Neuron (in vitro differentiated cells): Measurements from ENCODE around the gene NDFIP2.
"Not testable (repeated sequence)": the region's sequence is repeated elsewhere in the genome, so short reads cannot be mapped to it uniquely, and the experiment has no call there.

ENCODE experiments used
- H2AFZ ChIP-seq: one replicate; pipeline ENCODE4 v1.6.1; 2013; ENCODE audit warnings: low read depth, mild to moderate bottlenecking, inconsistent platforms, low read length, moderate library complexity
- H3K27me3 ChIP-seq: one replicate; pipeline ENCODE4 v1.6.1; 2013; ENCODE audit warnings: low read length; ENCODE audit not compliant: insufficient read depth
- H3K36me3 ChIP-seq: one replicate; pipeline ENCODE4 v1.6.1; 2013; ENCODE audit warnings: low read length; ENCODE audit not compliant: insufficient read depth
- H3K4me1 ChIP-seq: one replicate; pipeline ENCODE4 v1.6.1; 2013; ENCODE audit warnings: low read length; ENCODE audit not compliant: insufficient read depth
- H3K4me3 ChIP-seq: 2 replicates; pipeline ENCODE4 v1.5.1; 2013; ENCODE audit warnings: mild to moderate bottlenecking, low read length, moderate library complexity
- H3K9me3 ChIP-seq: one replicate; pipeline ENCODE4 v1.6.1; 2013; ENCODE audit warnings: low read length

Gene NDFIP2

DNA sequence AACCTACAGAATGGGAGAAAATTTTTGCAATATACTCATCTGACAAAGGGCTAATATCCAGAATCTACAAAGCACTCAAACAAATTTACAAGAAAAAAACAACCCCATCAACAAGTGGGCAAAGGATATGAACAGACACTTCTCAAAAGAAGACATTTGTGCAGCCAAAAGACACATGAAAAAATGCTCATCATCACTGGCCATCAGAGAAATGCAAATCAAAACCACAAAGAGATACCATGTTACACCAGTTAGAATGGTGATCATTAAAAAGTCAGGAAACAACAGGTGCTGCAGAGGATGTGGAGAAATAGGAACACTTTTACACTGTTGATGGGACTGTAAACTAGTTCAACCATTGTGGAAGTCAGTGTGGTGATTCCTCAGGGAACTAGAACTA is 92.9 kb downstream of the NDFIP2 start:
- not testable (repeated sequence) for H3K4me3 ChIP-seq, H3K9me3 ChIP-seq, H2AFZ ChIP-seq, H3K4me1 ChIP-seq, H3K36me3 ChIP-seq, H3K27me3 ChIP-seq

- Histone ChIP-seq H3K4me3 (no peak overlapping the region), H3K4me1 (no peaks in the 10 kb centered on the region), H2AFZ (no peak overlapping the region), H3K9me3 (no peaks in the 10 kb centered on the region), H3K27me3 (no peaks in the 10 kb centered on the region), H3K36me3 (no peaks in the 10 kb centered on the region)
Measured at GRCh38 chr13:79581870-79582315, 100.9 kb downstream of the NDFIP2 start.

- H3K4me3 ChIP-seq, result no peak overlapping the region
- no peak overlapping the region for H2AFZ ChIP-seq
- H3K4me1 ChIP-seq, result no peaks in the 10 kb centered on the region
- H3K27me3 ChIP-seq, result no peaks in the 10 kb centered on the region
- H3K9me3 ChIP-seq, result no peaks in the 10 kb centered on the region
- no peaks in the 10 kb centered on the region for H3K36me3 ChIP-seq
Measured at GRCh38 chr13:79582896-79583295, 101.9 kb downstream of the NDFIP2 start.

DNA sequence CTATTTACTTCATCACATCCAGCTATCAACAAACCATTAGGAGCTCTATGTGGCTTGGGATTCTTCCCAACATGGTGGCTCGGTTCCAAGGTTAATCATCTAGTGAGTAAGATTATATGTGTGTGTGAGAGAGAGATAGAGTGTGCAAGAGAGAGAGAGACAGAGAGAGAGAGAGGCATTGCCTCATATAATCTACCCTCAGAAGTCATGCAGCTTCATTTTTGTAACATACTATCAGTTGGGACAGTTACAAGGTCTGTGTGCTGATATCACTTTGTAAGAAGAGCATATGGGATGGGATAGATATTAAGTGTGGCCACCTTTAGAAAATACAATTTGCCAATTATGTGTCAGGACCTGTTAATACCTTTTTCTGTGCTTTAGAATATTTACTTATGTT is 104.1 kb downstream of the NDFIP2 start:
- Histone ChIP-seq H3K27me3 (no peaks in the 10 kb centered on the region), H3K9me3 (no peaks in the 10 kb centered on the region), H3K4me1 (no peaks in the 10 kb centered on the region), H3K36me3 (no peaks in the 10 kb centered on the region), H3K4me3 (no peak overlapping the region), H2AFZ (no peak overlapping the region)

- Histone ChIP-seq H3K9me3 (no peaks in the 10 kb centered on the region), H3K36me3 (no peaks in the 10 kb centered on the region), H3K27me3 (no peaks in the 10 kb centered on the region), H2AFZ (no peak overlapping the region), H3K4me1 (no peaks in the 10 kb centered on the region), H3K4me3 (no peak overlapping the region)
Measured at GRCh38 chr13:79589603-79590393, 108.8 kb downstream of the NDFIP2 start.

DNA sequence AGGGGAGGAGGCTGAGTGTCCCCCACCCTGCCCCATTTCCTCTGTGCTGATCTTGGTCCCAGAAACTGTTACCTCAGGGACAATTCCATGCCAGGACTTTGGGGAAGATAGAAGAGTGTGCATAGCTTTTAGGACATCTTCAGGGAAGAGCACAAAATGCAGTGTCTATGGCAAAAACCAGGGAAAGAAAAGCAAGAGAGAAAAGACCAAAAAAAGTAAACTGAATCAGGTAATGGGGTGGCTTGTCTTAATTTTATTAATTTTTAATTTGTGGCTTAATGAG is 109.4 kb downstream of the NDFIP2 start:
- no peaks in the 10 kb centered on the region for H3K9me3 ChIP-seq
- no peaks in the 10 kb centered on the region for H3K36me3 ChIP-seq
- peaks cover 2% of the 10 kb centered on the region for H3K4me1 ChIP-seq
- H2AFZ ChIP-seq, result no peak overlapping the region
- H3K27me3 ChIP-seq, result no peaks in the 10 kb centered on the region
- H3K4me3 ChIP-seq, result no peak overlapping the region

DNA sequence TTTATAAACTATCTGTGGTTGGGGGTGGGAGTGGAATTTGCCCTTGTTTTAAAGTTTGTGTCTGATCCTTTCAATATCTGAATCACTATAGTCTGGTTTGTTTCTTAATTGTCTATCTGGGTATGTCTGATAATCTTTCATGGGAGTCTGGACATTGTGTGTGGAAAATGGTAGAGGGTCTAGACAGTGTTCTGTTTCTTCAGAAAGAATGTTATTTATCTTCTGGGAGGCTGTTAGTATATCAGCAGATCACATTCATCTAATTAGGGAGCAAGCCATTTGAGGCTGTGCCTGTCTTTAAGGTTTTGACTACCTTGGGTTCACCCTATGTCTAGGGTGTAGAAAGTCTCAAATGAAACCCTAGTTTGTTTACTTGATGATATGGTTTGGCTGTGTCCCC is 110.5 kb downstream of the NDFIP2 start:
- H3K4me1 ChIP-seq, result peaks cover 6% of the 10 kb centered on the region
- H3K9me3 ChIP-seq, result no peaks in the 10 kb centered on the region
- H3K27me3 ChIP-seq, result no peaks in the 10 kb centered on the region
- H2AFZ ChIP-seq, result no peak overlapping the region
- H3K36me3 ChIP-seq, result no peaks in the 10 kb centered on the region
- H3K4me3 ChIP-seq, result no peak overlapping the region

GRCh38 chr13:79593121-79593520 is 112.2 kb downstream of the NDFIP2 start:
- Histone ChIP-seq H3K27me3 (no peaks in the 10 kb centered on the region), H3K9me3 (no peaks in the 10 kb centered on the region), H3K36me3 (no peaks in the 10 kb centered on the region), H3K4me1 (peaks cover 6% of the 10 kb centered on the region), H2AFZ (no peak overlapping the region), H3K4me3 (no peak overlapping the region)

DNA sequence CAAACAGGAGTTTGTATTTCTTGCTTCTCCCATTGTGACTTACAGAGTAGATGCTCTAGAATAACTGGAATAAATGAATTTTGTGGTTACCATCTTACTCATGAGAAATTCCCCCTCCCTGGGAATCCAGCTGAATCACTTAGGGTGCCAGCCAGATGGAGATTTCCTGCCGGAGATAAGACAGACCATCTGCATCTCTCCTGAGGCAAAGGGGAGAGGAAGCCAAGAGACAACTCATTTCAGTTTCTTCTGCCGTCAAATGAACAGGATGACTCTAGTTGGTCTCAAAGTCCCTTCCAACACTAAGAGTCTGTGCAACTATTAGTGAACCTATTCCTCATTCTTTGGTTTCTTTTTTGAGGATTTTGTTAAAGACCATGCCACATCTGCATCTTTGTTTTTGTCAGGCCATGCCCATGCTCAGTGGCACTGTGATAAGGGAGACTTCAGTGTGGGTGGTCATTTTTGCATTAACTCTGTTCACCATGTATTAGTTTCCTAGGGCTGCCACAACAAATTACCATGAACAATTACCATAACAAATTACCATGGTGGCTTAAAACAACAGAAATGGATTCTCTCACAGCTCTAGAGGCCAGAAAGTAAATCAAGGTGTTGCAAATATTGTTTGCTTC is 112.8 kb downstream of the NDFIP2 start:
- peaks cover 6% of the 10 kb centered on the region for H3K4me1 ChIP-seq
- H3K27me3 ChIP-seq, result no peaks in the 10 kb centered on the region
- no peaks in the 10 kb centered on the region for H3K36me3 ChIP-seq
- H3K4me3 ChIP-seq, result no peak overlapping the region
- H3K9me3 ChIP-seq, result no peaks in the 10 kb centered on the region
- H2AFZ ChIP-seq, result no peak overlapping the region

DNA sequence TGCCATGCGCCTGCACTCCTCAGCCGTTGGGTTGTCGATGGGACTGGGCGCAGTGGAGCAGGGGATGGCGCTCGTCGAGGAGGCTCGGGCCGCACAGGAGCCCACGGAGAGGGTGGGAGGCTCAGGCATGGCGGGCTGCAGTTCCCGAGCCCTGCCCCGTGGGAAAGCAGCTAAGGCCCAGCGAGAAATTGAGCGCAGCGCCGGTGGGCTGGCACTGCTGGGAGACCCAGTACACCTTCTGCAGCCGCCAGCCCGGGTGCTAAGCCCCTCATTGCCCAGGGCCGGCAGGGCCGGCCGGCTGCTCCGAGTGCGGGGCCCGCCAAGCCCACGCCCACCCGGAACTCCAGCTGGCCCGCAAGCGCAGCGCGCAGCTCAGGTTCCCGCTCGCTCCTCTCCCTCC is 119.2 kb downstream of the NDFIP2 start:
- not testable (repeated sequence) for H3K9me3 ChIP-seq, H2AFZ ChIP-seq, H3K27me3 ChIP-seq, H3K4me3 ChIP-seq, H3K36me3 ChIP-seq, H3K4me1 ChIP-seq

- H3K27me3 ChIP-seq, result no peaks in the 10 kb centered on the region
- H3K4me3 ChIP-seq, result no peak overlapping the region
- no peaks in the 10 kb centered on the region for H3K4me1 ChIP-seq
- H3K9me3 ChIP-seq, result no peaks in the 10 kb centered on the region
- no peak overlapping the region for H2AFZ ChIP-seq
- H3K36me3 ChIP-seq, result no peaks in the 10 kb centered on the region
Measured at GRCh38 chr13:79602936-79603335, 122.0 kb downstream of the NDFIP2 start.

DNA sequence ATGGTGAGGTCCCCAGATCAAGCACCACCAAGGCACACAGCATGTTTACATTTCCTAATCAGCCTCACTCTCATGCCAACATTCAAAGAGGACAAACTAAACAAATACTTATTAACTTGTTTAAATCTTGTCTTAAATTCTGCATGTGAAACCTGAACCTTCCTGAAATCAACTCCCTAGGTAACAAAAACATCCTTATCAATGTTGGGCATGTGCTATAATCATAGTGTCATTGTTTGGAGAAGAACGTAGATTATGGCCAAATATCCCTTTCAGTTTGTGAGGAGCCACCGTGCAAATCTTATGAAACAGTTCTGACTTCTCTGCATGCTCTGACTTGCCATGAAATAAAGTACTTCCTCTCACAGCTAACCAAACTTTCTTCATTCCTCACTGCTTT is 123.8 kb downstream of the NDFIP2 start:
- H2AFZ ChIP-seq, result no peak overlapping the region

More for the DNA sequence above, 123.8 kb downstream of the NDFIP2 start:
- Histone ChIP-seq H3K4me3 (no peak overlapping the region), H3K27me3 (no peaks in the 10 kb centered on the region), H3K9me3 (no peaks in the 10 kb centered on the region), H3K4me1 (no peaks in the 10 kb centered on the region), H3K36me3 (no peaks in the 10 kb centered on the region)
